UCSD-AML1 (cell line): ENCODE data around the gene RNASEH2C.
"Not testable (repeated sequence)": the region's sequence is repeated elsewhere in the genome, so short reads cannot be mapped to it uniquely, and the experiment has no call there.

ENCODE experiments used
- DNase-seq: peaks from one replicate; lab custom pipeline; 2025; ENCODE audit not compliant: unreplicated experiment; lab: John Stamatoyannopoulos, UW

RNASEH2C gene

DNA sequence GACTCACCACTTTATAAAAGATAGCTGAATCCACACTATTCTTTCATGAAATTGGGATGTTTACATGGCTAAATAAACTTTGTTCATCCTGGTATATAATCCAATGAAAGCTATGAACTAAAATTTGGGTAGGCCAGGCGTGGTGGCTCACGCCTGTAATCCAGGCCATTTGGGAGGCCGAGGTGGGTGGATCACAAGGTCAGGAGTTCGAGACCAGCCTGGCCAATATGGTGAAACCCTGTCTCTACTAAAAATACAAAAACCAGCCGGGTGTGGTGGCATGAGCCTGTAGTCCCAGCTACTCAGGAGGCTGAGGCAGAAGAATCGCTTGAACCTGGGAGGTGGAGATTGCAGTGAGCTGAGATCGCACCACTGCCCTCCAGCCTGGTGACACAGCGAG lies 28.8 kb downstream of the RNASEH2C start:
- not testable (repeated sequence) for DNase-seq

- DNase-seq = no peak
These were observed 34.6 kb downstream of the RNASEH2C start for GRCh38 chr11:65685981-65686380.

GRCh38 chr11:65683480-65683879 lies 37.1 kb downstream of the RNASEH2C start:
- not testable (repeated sequence) for DNase-seq

DNA sequence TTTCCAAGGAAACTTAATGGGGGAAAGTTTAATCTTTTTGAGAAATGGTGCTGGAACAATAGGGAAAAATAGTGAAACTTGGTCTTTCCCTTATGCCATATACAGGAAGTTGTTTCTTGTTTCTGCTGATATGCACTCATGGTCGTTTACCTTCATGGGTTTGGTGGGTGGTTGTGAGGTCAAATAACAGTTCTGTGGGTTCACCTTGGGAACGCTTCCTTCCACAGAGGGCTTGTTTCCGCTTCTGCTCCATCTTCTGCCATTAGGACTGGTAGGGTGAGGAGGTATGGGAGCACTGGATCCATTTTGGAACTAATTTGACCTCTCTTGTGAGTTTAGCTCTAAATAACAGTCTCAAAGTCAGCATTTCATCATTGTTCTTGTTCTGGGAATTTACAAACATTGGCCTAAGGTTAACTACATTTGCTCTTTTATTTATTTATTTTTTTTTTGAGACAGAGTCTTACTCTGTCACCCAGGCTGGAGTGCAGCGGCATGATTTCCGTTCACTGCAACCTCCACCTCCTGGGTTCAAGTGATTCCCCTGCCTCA lies 40.3 kb downstream of the RNASEH2C start:
- no peak for DNase-seq

DNA sequence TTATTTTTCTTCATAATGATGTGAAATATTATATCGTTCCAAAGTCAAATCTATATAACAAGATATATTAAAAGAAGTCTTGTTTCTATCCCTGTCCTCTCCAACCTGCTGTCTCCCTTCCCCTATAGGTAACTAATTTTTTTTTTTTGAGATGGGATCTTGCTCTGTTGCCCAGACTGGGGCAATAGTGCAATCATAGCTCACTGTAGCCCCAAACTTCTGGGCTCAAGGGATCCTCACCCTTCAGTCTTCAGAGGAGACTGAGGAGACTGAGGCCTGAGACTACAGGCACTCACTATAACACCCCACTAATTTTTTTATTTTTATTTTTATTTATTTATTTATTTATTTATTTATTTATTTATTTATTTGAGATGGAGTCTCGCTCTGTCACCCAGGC lies 47.6 kb downstream of the RNASEH2C start:
- no peak for DNase-seq

DNA sequence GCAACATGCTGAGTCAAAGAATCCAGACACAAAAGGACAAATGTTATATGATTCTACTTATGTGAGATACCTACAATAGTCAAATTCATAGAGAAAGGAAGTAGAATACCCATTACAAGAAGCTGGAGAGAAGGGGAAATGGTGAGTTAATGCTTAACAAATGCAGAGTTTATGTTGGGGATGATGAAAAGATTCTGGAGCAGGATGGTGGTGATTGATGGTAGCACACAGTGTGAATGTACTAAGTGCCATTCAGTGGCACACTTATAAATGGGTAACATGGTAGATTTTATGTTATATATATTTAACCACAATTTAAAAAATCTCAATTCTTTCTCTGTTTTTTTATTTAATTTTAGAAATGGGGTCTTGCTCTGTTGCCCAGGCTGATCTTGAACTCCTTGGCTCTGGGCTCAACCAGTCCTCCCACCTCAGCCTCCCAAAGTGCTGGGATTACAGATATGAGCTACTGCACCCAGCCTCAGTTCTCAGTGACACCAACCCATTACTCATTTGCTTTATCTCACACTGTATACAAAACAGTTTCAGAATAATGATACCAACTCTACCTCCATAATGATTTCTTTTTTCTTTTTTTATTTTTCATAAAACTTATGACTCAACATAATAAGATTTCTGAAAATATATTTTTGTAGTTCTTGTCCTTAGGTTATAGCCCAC lies 48.3 kb downstream of the RNASEH2C start:
- DNase-seq = no peak
